Thyroid gland (tissue), 4 donors: ENCODE results near the gene SEPTIN11.

ENCODE experiments used
- CTCF ChIP-seq, 6 experiments: fragments of 200-600 bp in 3 of 6; fragments of 450-650 bp in 3 of 6; sonication (generic) in 3 of 6; IDR thresholded peaks; one replicate each; pipeline ENCODE4 v1.5.1; 2016 to 2019; ENCODE audit warnings: antibody characterized with exemption in 6 of 6, mild to moderate bottlenecking in 2 of 6, inconsistent platforms in 1 of 6, moderate library complexity in 1 of 6
- POLR2A ChIP-seq, 2 donors: fragments of 450-650 bp; IDR thresholded peaks; one replicate each; pipeline ENCODE4 v1.6.1; 2017; ENCODE audit warnings: antibody characterized with exemption in 2 of 2, mild to moderate bottlenecking in 2 of 2, moderate library complexity in 1 of 2

- TF ChIP-seq CTCF (IDR thresholded peaks at IDR 0.05) (no peak), POLR2A (IDR thresholded peaks at IDR 0.05) (no peak)
Observed at GRCh38 chr4:76953956-76954355, 4.4 kb downstream of the SEPTIN11 start.
